HepG2 (cell line): ENCODE results near the gene GPR62. TPM values are rescaled to one million over a fixed set of nuclear protein-coding genes. Genes with fewer than 3 reads are reported as not detected.

Source experiments
- CHCHD3 ChIP-seq: sonication (generic); formaldehyde crosslinking; IDR thresholded peaks from 2 replicates; pipeline ENCODE4 v1.8.0; 2022; ENCODE audit warnings: mild to moderate bottlenecking, missing genetic modification reagents, moderate library complexity
- ERF ChIP-seq: IDR thresholded peaks from 2 replicates; pipeline ENCODE4 v1.6.1; 2018; ENCODE audit warnings: missing biosample characterization, missing genetic modification reagents
- FOXC1 ChIP-seq: sonication (generic); formaldehyde crosslinking; IDR thresholded peaks from 2 replicates; pipeline ENCODE4 v1.8.0; 2022; ENCODE audit warnings: mild to moderate bottlenecking, missing genetic modification reagents, borderline replicate concordance
- FOXP4 ChIP-seq: sonication (generic); formaldehyde crosslinking; IDR thresholded peaks from 2 replicates; pipeline ENCODE4 v1.4.0; 2020; ENCODE audit warnings: missing genetic modification reagents
- GPN1 ChIP-seq: sonication (generic); formaldehyde crosslinking; IDR thresholded peaks from 2 replicates; pipeline ENCODE4 v1.5.1; 2020; ENCODE audit warnings: missing genetic modification reagents, borderline replicate concordance
- JUNB ChIP-seq: sonication (generic); formaldehyde crosslinking; IDR thresholded peaks from 2 replicates; pipeline ENCODE4 v1.8.0; 2022; ENCODE audit warnings: missing genetic modification reagents, mild to moderate bottlenecking, borderline replicate concordance
- KMT2A ChIP-seq: sonication (generic); formaldehyde crosslinking; IDR thresholded peaks from 2 replicates; pipeline ENCODE4 v1.4.0; 2020; ENCODE audit warnings: missing genetic modification reagents
- LBX2 ChIP-seq: sonication (generic); formaldehyde crosslinking; IDR thresholded peaks from 2 replicates; pipeline ENCODE4 v1.5.0; 2020; ENCODE audit warnings: missing genetic modification reagents, mild to moderate bottlenecking, borderline replicate concordance
- PCBP1 ChIP-seq: fragments of 200-400 bp; formaldehyde crosslinking; IDR thresholded peaks from 2 replicates; pipeline ENCODE4 v1.6.1; 2017; ENCODE audit warnings: mild to moderate bottlenecking, low read depth, low read length, borderline replicate concordance
- POGK ChIP-seq: sonication (generic); formaldehyde crosslinking; conservative IDR thresholded peaks from 2 replicates; pipeline ENCODE4 v1.8.0; 2022; ENCODE audit warnings: mild to moderate bottlenecking, moderate library complexity, missing genetic modification reagents
- SMAD3 ChIP-seq: sonication (generic); formaldehyde crosslinking; IDR thresholded peaks from 2 replicates; pipeline ENCODE4 v1.4.0; 2020; ENCODE audit warnings: missing genetic modification reagents
- TOPORS ChIP-seq: sonication (generic); formaldehyde crosslinking; IDR thresholded peaks from 2 replicates; pipeline ENCODE4 v1.8.0; 2023; ENCODE audit warnings: mild to moderate bottlenecking, missing genetic modification reagents
- ZFP90 ChIP-seq: sonication (generic); formaldehyde crosslinking; IDR thresholded peaks from 2 replicates; pipeline ENCODE4 v1.8.0; 2022; ENCODE audit warnings: missing genetic modification reagents, mild to moderate bottlenecking, inconsistent platforms, borderline replicate concordance
- ZNF264 ChIP-seq: sonication (generic); formaldehyde crosslinking; IDR thresholded peaks from 2 replicates; pipeline ENCODE4 v1.4.0; 2020; ENCODE audit warnings: missing genetic modification reagents
- ZNF280B ChIP-seq: sonication (generic); formaldehyde crosslinking; IDR thresholded peaks from 2 replicates; pipeline ENCODE4 v1.5.0; 2020; ENCODE audit warnings: missing genetic modification reagents, mild to moderate bottlenecking, borderline replicate concordance
- ZNF282 ChIP-seq: fragments of 450-650 bp; IDR thresholded peaks from 2 replicates; pipeline ENCODE4 v1.6.1; 2018; ENCODE audit not compliant: partially characterized antibody
- ZNF678 ChIP-seq: sonication (generic); formaldehyde crosslinking; IDR thresholded peaks from 2 replicates; pipeline ENCODE4 v1.4.0; 2020; ENCODE audit warnings: mild to moderate bottlenecking, missing genetic modification reagents
- ZNF792 ChIP-seq: IDR thresholded peaks from 2 replicates; pipeline ENCODE4 v1.6.1; 2016
- polyA plus RNA-seq, 8 experiments: library from polyadenylated mRNA; depleted of rRNA in 3 of 8; stranded (reverse) in 7 of 8; unstranded in 1 of 8; fragments of >200 nt; fragmentation: Illumina TruSeq in 4 of 8; extraction: Trizol in 4 of 8; gene quantifications; 2 replicates each; pipeline versions ENCODE4 v1.2.1 to v1.2.3, GENCODE V29; 2011 to 2016; ENCODE audit warnings: low read depth in 4 of 8, missing spikeins in 1 of 8, mixed read lengths in 1 of 8; ENCODE audit not compliant: insufficient read depth in 1 of 8
- total RNA-seq, 5 experiments: library from RNA; depleted of rRNA; stranded (reverse); fragments of >200 nt; fragmentation: Illumina TruSeq; extraction: Trizol; gene quantifications; 2 replicates each; pipeline ENCODE4 v1.2.3, GENCODE V29; 2016; ENCODE audit warnings: low read depth in 1 of 5
- TF ChIP-seq, protein P1 (sequence below): sonication (generic); formaldehyde crosslinking; IDR thresholded peaks from 2 replicates; pipeline ENCODE4 v1.5.0; 2020; ENCODE audit warnings: missing genetic modification reagents
- TF ChIP-seq, protein P2 (sequence below): sonication (generic); formaldehyde crosslinking; IDR thresholded peaks from 2 replicates; pipeline ENCODE4 v1.5.0; 2020; ENCODE audit warnings: mild to moderate bottlenecking, missing genetic modification reagents, moderate library complexity

The GPR62 gene
- total and polyA plus RNA-seq, 2 of the 13 experiments (the other 11 are each of a cell fraction or from before 2014, with no cell fraction given): not detected

DNA sequence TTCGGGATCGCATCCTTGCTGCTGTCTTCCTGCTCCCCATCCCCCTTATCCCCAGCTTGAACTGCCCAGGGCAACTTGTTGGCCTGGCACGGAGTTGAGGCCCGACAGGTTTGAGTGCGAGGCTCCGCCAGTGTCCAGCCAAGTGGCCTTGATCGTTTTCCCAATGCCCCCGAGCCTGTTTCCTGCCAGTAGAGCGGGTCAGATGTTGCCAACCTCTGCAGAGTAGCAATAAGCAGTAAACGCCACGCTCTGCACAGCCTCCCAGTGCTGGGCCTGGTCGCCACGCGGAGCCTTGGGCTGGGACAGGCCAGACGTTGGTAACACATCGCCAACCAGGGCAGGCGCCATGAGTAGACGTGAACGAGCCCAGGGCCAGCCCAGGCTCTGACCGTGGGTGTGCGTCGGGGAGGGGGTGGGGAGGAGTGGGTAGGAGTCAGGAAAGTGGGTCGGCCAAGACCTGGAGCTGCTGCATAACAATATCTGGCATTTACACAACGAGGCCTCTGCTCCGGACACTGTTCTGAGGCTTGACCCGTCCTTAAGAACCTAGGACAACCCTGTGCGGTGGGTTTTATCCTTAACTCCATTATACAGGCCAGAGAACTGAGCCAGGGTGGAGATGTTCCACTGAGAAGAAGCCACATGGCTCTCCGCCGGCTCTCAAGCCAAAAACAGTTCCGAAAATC lies 19.2 kb downstream of the GPR62 start (continued):
- TF ChIP-seq FOXP4: 0 out of 2 replicates have a peak, but pooled peaks have one; percentile 4
- TF ChIP-seq SMAD3: 0 out of 2 replicates have a peak, but pooled peaks have one; percentile 8
- peak; percentile 72; the same call in 1 of the 2 replicates for TF ChIP-seq CHCHD3 (CRISPR knock-in tag)
- 0 out of 2 replicates have a peak, but pooled peaks have one; percentile 18 for TF ChIP-seq PCBP1
- TF ChIP-seq LBX2 (CRISPR knock-in tag): no peak
- peak; percentile 78 for TF ChIP-seq ZNF280B (CRISPR knock-in tag)
- no peak for TF ChIP-seq ZNF282
- no peak; the same call in 1 of the 2 replicates for TF ChIP-seq ZNF792
- TF ChIP-seq TOPORS: no peak
- no peak for TF ChIP-seq JUNB (CRISPR knock-in tag)
- TF ChIP-seq KMT2A (CRISPR knock-in tag): peak; percentile 2; the same call in 1 of the 2 replicates
- TF ChIP-seq ZNF264 (CRISPR knock-in tag): no peak
- TF ChIP-seq, protein P1, sequence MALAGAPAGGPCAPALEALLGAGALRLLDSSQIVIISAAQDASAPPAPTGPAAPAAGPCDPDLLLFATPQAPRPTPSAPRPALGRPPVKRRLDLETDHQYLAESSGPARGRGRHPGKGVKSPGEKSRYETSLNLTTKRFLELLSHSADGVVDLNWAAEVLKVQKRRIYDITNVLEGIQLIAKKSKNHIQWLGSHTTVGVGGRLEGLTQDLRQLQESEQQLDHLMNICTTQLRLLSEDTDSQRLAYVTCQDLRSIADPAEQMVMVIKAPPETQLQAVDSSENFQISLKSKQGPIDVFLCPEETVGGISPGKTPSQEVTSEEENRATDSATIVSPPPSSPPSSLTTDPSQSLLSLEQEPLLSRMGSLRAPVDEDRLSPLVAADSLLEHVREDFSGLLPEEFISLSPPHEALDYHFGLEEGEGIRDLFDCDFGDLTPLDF (CRISPR knock-in tag): no peak
- TF ChIP-seq ZNF678 (CRISPR knock-in tag): peak; percentile 70; the same call in 1 of the 2 replicates
- 0 out of 2 replicates have a peak, but pooled peaks have one; percentile 19 for TF ChIP-seq GPN1
- TF ChIP-seq, protein P2, sequence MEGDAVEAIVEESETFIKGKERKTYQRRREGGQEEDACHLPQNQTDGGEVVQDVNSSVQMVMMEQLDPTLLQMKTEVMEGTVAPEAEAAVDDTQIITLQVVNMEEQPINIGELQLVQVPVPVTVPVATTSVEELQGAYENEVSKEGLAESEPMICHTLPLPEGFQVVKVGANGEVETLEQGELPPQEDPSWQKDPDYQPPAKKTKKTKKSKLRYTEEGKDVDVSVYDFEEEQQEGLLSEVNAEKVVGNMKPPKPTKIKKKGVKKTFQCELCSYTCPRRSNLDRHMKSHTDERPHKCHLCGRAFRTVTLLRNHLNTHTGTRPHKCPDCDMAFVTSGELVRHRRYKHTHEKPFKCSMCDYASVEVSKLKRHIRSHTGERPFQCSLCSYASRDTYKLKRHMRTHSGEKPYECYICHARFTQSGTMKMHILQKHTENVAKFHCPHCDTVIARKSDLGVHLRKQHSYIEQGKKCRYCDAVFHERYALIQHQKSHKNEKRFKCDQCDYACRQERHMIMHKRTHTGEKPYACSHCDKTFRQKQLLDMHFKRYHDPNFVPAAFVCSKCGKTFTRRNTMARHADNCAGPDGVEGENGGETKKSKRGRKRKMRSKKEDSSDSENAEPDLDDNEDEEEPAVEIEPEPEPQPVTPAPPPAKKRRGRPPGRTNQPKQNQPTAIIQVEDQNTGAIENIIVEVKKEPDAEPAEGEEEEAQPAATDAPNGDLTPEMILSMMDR (CRISPR knock-in tag): 0 out of 2 replicates have a peak, but pooled peaks have one; percentile 17
- peak; percentile 30; the same call in 1 of the 2 replicates for TF ChIP-seq ZFP90 (CRISPR knock-in tag)
- 0 out of 2 replicates have a peak, but pooled peaks have one; percentile 8 for TF ChIP-seq POGK
- TF ChIP-seq FOXC1 (CRISPR knock-in tag): peak; percentile 4; the same call in 1 of the 2 replicates
- TF ChIP-seq ERF (CRISPR knock-in tag): no peak; the same call in 1 of the 2 replicates
